Amniotic epithelial cell (primary cell): ENCODE results near the gene ADSS1.

Experiments
- DNase-seq: peaks from one replicate; pipeline ENCODE4 v3.0.0-alpha.2; 2010; ENCODE audit warnings: low read depth

The ADSS1 gene

GRCh38 chr14:104687601-104688504 is 36.2 kb upstream of the ADSS1 start:
- peak; percentile 42 for DNase-seq

- no peak for DNase-seq
These were observed 35.4 kb upstream of the ADSS1 start for GRCh38 chr14:104688505-104689108.

GRCh38 chr14:104689109-104689880 is 34.7 kb upstream of the ADSS1 start, which contains the start of gene INF2:
Gene INF2, plus strand, starts transcription at chr14:104689618. Its CDS starts 11,748 bp downstream, at chr14:104701366.
- no peak for DNase-seq

GRCh38 chr14:104689881-104690711 is 33.9 kb upstream of the ADSS1 start:
- DNase-seq, result no peak

- no peak for DNase-seq
These were observed 33.1 kb upstream of the ADSS1 start for GRCh38 chr14:104690861-104691455.

- no peak for DNase-seq
These were observed 32.3 kb upstream of the ADSS1 start for GRCh38 chr14:104691546-104692260.

DNA sequence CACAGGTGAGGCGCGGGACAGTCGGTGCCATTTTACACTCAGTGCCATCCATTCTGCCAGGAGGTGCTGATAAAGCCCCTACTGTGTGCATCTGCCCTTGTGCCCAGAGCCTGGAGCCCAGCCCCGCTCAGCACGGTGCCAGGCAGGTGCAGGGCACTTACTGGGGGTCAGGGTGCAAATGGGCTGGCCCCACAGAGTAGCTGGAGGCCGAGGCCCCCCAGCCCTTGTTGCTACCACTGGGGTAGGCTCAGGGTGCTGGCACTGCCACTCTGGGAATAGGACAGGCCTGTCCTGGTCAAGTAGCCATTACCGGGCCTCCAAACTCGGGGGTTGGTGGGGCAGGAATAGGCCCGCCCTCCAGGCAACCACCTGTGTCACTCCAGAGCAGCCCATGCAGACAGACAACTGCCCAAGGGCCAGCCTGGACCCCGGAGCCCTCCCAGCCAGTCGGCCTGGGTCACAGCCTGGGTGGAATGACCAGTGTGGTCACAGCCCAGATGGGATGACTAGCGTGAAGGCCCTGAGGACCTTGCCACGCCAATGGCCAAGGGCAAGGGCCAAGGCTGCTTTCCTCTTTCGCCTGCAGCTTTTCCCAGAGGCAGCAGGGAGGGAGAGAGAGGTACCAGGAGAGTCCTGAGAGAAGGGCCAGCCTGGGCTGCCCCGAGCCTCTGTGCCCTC is 31.6 kb upstream of the ADSS1 start:
- DNase-seq, result no peak

DNA sequence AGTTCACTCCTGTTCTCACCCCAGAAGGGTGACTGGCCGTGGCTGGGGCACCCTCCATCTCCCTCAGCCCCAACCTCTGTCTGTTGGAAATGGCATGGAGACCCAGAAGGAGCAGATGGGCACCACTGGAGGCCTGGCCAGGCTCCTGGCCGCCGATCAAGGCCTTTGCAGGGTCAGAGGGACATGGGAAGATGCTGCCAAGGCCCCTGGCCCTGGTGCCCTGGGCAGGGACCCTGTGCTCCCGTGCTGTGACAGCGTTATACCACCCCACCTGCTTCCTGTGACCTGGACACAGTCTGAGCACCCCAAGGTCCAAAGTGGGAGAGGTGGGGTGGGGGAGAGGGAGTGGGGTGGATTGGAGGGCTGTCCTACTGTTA is 31.1 kb upstream of the ADSS1 start:
- DNase-seq, result no peak

DNA sequence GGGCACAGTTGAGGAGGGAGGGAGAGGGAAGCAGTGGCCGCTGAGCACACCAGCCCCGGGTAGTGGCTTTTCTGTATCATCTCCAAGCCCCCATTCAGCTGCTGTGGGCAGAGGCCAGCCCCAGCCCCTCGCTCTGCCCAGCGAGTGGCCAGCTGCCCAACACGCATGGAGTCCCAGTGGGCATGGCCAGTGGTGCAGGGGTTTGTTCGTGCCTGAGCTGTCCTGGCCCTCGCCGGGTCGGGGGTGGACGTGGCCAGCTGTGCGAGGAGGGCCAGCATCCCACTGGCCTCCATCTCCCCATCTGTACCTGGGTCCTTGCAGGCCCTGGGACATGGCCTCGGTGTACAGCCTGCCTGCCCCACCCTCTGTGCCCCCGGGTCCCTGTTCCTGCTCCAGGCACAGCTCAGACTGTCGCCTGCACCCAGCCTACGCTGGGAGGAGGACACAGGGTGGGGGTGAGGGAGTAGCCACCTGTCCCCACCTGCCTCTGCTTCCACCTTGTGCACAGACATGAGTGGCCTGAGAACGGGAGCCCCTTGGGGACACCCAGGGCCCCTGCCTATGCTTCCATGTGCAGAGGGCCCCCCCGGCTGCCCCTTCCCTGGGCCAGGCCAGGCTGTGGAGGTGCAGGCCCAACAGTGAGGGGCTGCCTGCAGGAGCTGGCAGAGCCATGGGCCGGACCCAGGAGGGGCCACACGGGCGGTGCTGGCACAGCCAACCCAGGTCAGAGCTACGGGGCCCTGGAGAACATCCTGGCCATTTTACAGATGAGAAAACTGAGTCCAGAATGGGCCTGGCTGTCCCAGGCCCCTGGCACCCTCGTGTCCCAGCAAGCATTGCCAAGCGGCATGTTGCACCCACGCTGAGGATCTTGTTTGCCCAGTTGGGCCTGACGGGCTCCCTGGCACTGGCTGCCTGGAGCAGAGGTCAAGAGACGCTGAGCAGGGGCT is 30.3 kb upstream of the ADSS1 start:
- DNase-seq, result no peak

- DNase-seq, result peak; percentile 21
These were observed 29.5 kb upstream of the ADSS1 start for GRCh38 chr14:104694475-104694950.

DNA sequence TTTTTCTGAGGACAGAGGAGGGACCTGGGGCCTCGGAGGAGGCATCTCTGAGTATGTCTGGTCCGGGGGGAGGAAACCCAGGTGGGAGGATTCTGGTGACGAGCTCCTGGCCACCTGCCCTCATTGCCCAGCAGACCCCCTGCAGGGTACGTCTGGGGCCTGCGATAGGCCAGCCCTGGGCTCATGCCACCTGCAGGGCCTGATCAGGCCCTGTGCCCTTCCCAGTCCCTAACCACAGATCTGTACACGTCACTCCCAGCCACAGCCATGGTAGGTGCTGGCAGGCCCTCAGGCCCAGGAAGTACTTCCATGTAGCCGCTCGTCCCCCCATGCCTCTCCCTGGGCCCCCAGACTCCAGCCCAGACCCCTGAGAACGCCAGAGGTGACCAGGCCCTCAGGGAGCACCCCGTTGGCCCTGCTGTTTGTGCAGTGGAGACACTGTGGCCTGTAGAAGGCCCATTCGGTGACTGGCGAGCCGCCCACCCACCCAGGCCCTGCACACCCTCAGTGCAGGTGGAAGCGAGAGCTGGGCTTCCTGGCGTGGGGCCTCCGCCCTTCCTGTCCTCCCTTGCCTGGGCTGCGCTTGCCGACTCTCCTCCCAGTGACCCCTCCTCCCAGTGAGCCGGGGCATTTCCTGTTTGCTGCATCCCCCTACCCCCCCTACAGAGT is 28.9 kb upstream of the ADSS1 start:
- DNase-seq, result no peak

- no peak for DNase-seq
These were observed 28.4 kb upstream of the ADSS1 start for GRCh38 chr14:104695660-104696000.

- no peak for DNase-seq
These were observed 27.2 kb upstream of the ADSS1 start for GRCh38 chr14:104696671-104697316.

DNA sequence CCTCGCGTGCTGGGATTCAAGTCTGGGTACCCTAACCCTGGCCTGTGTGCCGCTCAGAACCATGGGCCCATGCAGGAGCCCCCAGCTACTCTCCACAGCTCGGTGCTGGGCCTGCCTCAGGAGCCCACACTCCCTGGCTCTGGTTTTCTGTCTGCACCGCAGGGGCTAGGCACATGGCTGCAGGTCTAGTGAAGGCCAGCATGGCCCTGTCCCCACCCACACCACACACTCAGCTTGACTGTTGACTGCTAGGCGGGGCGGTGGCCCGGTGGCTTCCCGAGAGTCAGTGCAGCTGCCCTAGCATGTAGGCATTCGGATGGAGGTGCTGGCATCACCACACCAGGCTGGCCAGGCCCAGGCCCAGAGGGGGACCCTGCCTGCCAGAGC is 26.7 kb upstream of the ADSS1 start:
- no peak for DNase-seq

GRCh38 chr14:104697892-104698583 is 26.0 kb upstream of the ADSS1 start:
- DNase-seq, result no peak

DNA sequence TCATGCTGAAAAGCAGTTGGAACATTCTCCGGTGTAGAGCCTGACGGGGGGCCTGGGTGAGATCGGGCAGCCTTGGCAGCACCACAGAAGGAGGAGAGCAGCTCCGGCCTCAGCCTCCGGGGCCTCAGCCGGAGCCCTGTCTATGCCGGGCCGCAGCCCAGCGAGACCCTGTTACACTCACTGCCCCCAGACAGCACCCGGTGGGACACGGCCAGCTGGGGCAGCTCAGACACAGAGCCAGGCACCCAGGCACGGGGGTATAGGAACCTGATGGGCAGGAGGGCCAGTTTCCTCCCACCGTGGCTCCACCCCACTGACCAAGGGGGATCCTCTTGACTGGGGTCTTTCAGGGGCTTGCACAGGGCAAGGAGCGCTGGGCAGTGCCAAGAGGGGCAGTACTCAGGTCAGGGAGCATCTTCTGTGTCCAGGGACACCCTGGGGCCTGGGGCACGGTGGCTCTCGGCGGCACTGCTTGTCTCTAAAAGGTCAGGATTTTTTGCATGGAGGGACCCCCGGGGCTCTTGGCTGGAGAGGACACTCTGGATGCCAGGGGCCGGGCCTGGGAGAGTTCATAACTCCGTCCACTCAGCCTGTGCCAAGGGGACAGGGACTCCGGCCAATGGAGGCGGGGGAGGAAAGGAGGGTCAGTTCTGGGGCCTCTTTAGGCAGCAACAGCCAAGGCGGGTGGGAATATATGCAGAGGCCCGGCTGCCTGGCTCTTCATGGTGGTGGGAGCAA is 25.2 kb upstream of the ADSS1 start:
- no peak for DNase-seq

- no peak for DNase-seq
These were observed 24.6 kb upstream of the ADSS1 start for GRCh38 chr14:104699426-104699748.
